Measurements from ENCODE around the gene NOL6.

GRCh38 chr9:33414268-33414667 is 59.5 kb downstream of the NOL6 start:
- TF ChIP-seq CTCF (IDR thresholded peaks at IDR 0.05; ENCODE audit: insufficient read depth, low read depth, low read length) (no peak), EZH2 (IDR thresholded peaks at IDR 0.05; ENCODE audit: insufficient read depth, low read length) (no peak)
